Stimulated activated naive CD8-positive, alpha-beta T cell treated with anti-CD3 and anti-CD28 coated beads, Interleukin-15, amount 100 ng/mL, for 72 hours (primary cell): ENCODE measurements around the gene OSBPL3.

Experiments used
- ATAC-seq: fragments of 150-1000 bp; cut with Tn5 transposase; 2 replicates; pipeline ENCODE4 v1.10.0; 2021; ENCODE audit warnings: mild to moderate bottlenecking, moderate library complexity
- DNase-seq, 2 donors: peaks; one replicate each; pipeline ENCODE4 v3.0.0; 2021 to 2022
- H3K27ac Mint-ChIP-seq, 2 donors: one replicate each; pipeline ENCODE4 v1.8.0; 2022; ENCODE audit warnings: mild to moderate bottlenecking in 2 of 2, mixed read lengths in 2 of 2, moderate library complexity in 2 of 2
- H3K27me3 Mint-ChIP-seq: one replicate; pipeline ENCODE4 v1.8.0; 2022; ENCODE audit warnings: mixed read lengths
- H3K4me1 Mint-ChIP-seq: one replicate; pipeline ENCODE4 v1.8.0; 2022; ENCODE audit warnings: mild to moderate bottlenecking, mixed read lengths
- H3K4me3 Mint-ChIP-seq, 2 donors: one replicate each; pipeline ENCODE4 v1.8.0; 2022; ENCODE audit warnings: mild to moderate bottlenecking in 2 of 2, mixed read lengths in 2 of 2, moderate library complexity in 1 of 2
- H3K9me3 Mint-ChIP-seq, 2 donors: one replicate each; pipeline ENCODE4 v1.8.0; 2022; ENCODE audit warnings: mixed read lengths in 2 of 2

Gene OSBPL3

DNA sequence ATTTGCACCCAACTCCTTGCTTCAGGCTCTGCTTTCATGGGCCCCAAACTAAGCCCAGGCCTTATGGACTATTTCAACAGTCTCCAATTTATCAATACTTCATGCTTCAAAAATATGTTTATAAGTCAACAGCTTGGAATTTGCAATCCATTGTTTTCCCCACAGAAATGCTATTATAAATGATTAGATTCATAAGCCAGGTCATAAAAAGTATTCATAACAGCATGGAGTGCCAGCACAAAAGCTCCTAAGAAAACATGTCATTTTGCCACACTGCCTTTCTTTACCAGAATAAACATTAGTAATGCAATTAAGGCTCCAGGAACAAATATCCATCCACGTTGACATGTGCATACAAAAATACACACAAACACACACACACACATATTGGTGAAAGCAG lies 30.1 kb downstream of the OSBPL3 start:
- Mint-ChIP-seq H3K27ac (peak overlapping the region in 1 of 2 donors; percentile 76), H3K4me3 (no peak overlapping the region), H3K27me3 (no peaks in the 10 kb centered on the region), H3K9me3 (no peaks in the 10 kb centered on the region), H3K4me1 (peaks cover 67% of the 10 kb centered on the region)
- no peak for DNase-seq
- ATAC-seq: no peak

DNA sequence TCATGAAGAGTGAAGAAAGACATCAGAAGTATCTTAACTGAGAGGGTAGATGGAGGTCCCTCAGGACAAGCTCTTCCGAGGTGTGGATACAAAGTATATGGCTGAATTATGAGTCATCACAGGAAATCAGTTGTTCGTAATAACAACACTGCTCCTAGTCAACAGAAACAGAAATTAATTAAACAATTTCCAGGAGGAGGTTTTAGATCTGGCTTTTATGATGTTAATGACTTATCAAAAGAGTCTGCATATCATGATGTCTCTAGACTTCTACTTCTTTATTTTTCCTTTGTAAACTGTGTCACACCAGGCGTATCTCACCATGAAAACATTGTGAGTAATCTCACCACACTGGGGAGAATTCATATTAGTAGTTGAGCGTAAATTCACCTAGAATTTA lies 31.2 kb downstream of the OSBPL3 start:
- H3K9me3 Mint-ChIP-seq: no peaks in the 10 kb centered on the region
- DNase-seq (no peak), ATAC-seq (no peak)
- no peak overlapping the region for H3K4me3 Mint-ChIP-seq
- H3K27ac Mint-ChIP-seq: no peak overlapping the region
- peaks cover 61% of the 10 kb centered on the region for H3K4me1 Mint-ChIP-seq
- H3K27me3 Mint-ChIP-seq: no peaks in the 10 kb centered on the region

DNA sequence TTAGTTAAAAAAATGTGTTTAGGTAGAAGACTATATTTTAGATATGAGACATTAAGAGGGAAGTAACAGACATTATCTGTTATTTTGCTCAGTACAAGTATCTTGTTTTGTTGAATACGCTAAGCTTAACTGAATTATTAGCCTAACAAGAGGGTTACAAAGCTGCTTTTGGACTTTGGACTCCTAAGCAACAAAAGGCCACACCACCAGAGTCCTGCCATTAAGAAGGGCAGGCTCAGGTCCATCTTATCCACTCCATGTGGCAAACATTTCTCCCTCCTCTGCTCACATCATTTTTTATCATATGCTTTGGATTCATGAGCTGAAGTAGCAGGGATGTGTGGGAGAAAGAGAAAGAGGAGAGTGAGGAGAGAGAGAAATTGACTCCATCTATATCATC lies 33.5 kb downstream of the OSBPL3 start:
- Mint-ChIP-seq H3K27me3 (no peaks in the 10 kb centered on the region), H3K27ac (no peak overlapping the region), H3K4me3 (no peak overlapping the region), H3K4me1 (peaks cover 49% of the 10 kb centered on the region), H3K9me3 (no peaks in the 10 kb centered on the region)
- no peak for ATAC-seq
- DNase-seq: no peak

DNA sequence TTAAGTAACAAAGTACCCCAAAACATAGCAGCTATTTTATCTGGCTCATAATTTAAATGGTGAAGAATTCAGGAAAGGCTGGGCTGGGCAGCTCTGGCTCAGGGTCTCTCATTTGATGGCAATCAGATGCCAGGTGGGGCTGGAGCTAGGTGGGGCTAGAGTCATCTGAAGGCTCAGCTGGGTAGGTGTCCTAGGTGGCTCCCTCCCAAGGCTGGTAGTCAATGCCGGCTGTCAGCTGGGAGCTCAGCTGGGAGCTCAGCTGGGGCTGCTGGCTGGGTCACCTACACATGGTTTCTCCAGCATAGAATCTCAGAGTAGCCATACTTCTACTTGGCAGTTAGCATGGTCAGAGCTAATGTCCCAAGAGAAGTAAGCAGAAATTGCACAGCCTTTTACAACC lies 34.1 kb downstream of the OSBPL3 start:
- DNase-seq (no peak), ATAC-seq (no peak)
- Mint-ChIP-seq H3K27ac (no peak overlapping the region), H3K27me3 (no peaks in the 10 kb centered on the region), H3K4me1 (peaks cover 47% of the 10 kb centered on the region), H3K9me3 (no peaks in the 10 kb centered on the region), H3K4me3 (no peak overlapping the region)

DNA sequence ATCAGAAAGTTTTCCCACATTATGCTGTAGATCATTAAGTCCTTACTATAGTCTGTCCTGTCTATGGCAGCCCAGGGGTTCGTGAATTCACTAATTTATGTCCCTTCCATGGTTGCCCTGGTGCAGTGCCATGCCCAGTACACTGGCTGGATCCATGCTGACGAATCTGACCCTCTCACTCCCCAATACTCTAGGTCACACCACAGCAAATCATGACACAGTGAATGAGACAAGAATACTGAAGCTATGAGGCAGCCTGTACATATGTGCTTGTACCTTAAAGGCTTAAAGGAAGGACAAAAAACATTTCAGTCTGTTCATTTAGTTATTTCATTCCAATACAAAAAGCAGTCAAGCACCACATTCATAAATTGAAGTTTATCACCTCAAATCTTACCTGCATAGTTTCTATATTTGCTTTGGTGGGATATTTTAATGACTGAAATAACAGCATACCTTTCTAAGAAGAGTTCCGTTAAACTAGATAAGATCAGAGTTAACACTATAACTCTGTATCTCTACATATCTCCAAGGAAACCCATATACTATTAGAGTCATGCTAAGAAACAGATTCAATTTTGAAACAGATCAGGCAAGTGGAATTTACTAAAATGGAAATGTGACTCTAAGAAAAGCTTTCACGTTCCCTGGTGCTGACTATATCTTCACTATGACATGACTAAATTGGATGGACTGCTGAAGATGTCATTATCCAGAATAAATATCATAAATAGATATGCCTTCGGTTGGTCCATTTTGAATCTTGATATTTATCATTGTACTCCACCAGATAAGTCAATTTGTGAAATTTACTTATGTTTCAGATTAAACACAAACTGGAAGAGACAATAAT lies 36.7 kb downstream of the OSBPL3 start:
- Mint-ChIP-seq H3K4me1 (peaks cover 40% of the 10 kb centered on the region), H3K27me3 (no peaks in the 10 kb centered on the region), H3K9me3 (peaks cover 0 to 5% of the 10 kb centered on the region in 2 donors), H3K27ac (no peak overlapping the region), H3K4me3 (no peak overlapping the region)
- no peak for ATAC-seq
- no peak for DNase-seq

GRCh38 chr7:24942226-24942625 lies 37.8 kb downstream of the OSBPL3 start:
- Mint-ChIP-seq H3K4me1 (peaks cover 29% of the 10 kb centered on the region), H3K9me3 (peaks cover 0 to 10% of the 10 kb centered on the region in 2 donors), H3K4me3 (no peak overlapping the region), H3K27ac (no peak overlapping the region), H3K27me3 (no peaks in the 10 kb centered on the region)
- DNase-seq (no peak), ATAC-seq (no peak)

DNA sequence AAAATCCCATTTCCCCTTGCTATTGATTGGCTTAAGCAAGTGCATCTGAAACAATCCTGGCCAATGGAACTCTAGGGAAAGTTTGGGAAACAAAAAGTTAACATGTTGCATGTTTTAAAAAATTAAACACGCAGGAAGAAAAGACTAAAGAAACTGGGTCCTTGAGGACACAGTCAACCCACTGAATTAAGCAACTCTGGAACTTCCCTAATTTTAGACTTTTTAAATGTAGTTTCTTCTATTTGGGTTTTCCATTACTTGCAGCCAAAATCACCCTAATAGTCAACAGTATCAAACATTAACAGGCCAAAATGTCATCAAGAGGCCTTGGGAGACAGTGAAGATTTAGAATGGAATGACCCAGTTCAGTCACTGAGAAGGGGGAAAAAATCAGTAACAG lies 40.6 kb downstream of the OSBPL3 start:
- Mint-ChIP-seq H3K27ac (no peak overlapping the region), H3K27me3 (no peaks in the 10 kb centered on the region), H3K4me1 (peaks cover 26% of the 10 kb centered on the region), H3K4me3 (no peak overlapping the region), H3K9me3 (peaks cover 7 to 16% of the 10 kb centered on the region in 2 donors)
- no peak for ATAC-seq
- DNase-seq: no peak

DNA sequence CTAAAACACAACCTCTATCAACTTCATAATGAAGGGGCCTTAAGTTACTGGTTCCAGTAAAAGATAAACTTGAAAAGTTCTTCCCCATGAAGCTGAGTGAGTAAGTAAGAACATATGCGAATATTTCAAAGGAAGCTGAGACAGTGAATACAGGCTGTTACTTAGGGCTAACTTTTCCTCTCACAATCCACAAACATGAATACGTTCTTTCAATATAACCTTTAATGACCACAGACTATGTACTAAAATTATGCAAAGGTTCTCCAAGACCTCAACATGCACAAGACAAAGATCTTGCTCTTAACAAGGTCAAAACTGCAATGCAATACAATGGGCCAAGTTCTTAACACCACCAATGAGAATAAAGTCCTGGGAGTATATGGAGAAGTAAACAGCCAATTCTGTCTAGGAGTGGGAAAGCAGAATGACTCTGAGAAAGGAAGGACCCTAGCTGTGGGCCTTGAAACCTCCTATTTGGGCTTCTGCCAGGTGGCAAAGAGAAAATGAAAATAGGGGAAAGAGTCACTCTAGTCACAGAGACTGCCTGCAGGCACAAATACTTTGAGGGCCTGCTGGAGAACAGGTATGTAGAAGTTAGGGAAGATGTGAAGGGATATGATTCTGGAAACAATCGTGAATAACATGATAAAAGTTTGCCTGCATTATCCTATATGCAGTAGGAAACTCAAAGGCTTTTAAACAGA lies 43.7 kb downstream of the OSBPL3 start:
- DNase-seq (no peak), ATAC-seq (no peak)
- H3K4me3 Mint-ChIP-seq: peak overlapping the region in 1 of 2 donors; percentile 6
- H3K27me3 Mint-ChIP-seq: no peaks in the 10 kb centered on the region
- H3K27ac Mint-ChIP-seq: no peak overlapping the region
- H3K4me1 Mint-ChIP-seq: peaks cover 48% of the 10 kb centered on the region
- H3K9me3 Mint-ChIP-seq: peaks cover 7 to 16% of the 10 kb centered on the region in 2 donors

- Mint-ChIP-seq H3K27me3 (no peaks in the 10 kb centered on the region), H3K4me3 (no peak overlapping the region), H3K4me1 (peaks cover 44% of the 10 kb centered on the region), H3K27ac (no peak overlapping the region), H3K9me3 (peaks cover 7 to 10% of the 10 kb centered on the region in 2 donors)
- ATAC-seq (no peak), DNase-seq (no peak)
Observed at GRCh38 chr7:24933298-24933697, 46.7 kb downstream of the OSBPL3 start.

GRCh38 chr7:24932815-24933214 lies 47.2 kb downstream of the OSBPL3 start:
- DNase-seq: no peak
- Mint-ChIP-seq H3K27ac (no peak overlapping the region), H3K4me1 (peaks cover 49% of the 10 kb centered on the region), H3K9me3 (peaks cover 7 to 10% of the 10 kb centered on the region in 2 donors), H3K27me3 (no peaks in the 10 kb centered on the region), H3K4me3 (no peak overlapping the region)
- no peak for ATAC-seq

GRCh38 chr7:24932389-24932788 lies 47.6 kb downstream of the OSBPL3 start:
- Mint-ChIP-seq H3K4me1 (peaks cover 51% of the 10 kb centered on the region), H3K9me3 (peaks cover 6 to 7% of the 10 kb centered on the region in 2 donors), H3K27me3 (no peaks in the 10 kb centered on the region), H3K27ac (peak overlapping the region in 1 of 2 donors; percentile 75), H3K4me3 (no peak overlapping the region)
- ATAC-seq: no peak
- no peak for DNase-seq

- H3K27me3 Mint-ChIP-seq: no peaks in the 10 kb centered on the region
- DNase-seq (no peak), ATAC-seq (no peak)
- peaks cover 5 to 6% of the 10 kb centered on the region in 2 donors for H3K9me3 Mint-ChIP-seq
- peaks cover 50% of the 10 kb centered on the region for H3K4me1 Mint-ChIP-seq
- no peak overlapping the region for H3K27ac Mint-ChIP-seq
- no peak overlapping the region for H3K4me3 Mint-ChIP-seq
Observed at GRCh38 chr7:24931844-24932243, 48.1 kb downstream of the OSBPL3 start.

- ATAC-seq (no peak), DNase-seq (no peak)
- Mint-ChIP-seq H3K27ac (no peak overlapping the region), H3K9me3 (no peaks in the 10 kb centered on the region), H3K27me3 (no peaks in the 10 kb centered on the region), H3K4me3 (no peak overlapping the region), H3K4me1 (peaks cover 49% of the 10 kb centered on the region)
Observed at GRCh38 chr7:24930856-24931255, 49.1 kb downstream of the OSBPL3 start.

DNA sequence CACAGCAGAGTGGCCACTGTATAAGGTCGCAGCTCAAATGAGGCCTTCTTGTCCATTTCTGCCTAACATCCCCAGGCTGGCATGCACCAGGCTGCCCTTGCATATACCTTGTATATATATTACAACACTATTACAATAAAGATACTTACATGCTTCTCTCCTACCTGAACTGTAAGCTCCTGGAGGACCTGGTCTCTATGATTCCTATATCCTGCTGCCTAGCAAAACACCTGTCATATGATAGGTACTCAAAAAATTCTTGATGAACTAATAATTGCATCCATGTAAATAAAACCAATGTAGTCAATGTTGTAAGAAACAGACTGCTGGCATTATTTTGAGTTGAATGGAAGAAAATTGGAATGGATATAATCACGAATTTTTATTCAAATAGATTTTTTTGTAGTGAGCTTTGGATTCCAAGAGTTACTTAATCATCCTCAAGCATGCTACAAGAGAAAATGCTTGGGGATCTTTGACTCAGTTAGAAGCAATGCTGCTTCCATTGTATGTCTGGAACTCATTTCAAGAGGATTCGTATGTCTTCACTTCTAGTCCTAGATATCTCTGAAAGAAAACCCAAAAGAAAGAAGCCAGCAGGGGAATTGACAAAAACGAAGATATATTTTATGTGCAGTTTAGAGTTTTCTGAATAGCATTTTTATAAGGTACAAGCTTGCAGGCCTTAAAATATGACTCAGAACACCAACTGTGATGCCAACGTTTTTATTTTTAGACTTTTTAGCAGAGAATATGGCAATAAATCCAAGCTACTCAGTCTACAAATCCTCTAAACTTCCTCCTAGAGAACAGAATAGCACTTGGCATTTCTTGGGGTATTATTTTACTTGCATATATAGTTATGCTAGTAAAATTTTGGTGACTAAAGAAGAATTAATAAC lies 53.1 kb downstream of the OSBPL3 start:
- ATAC-seq: no peak
- H3K27ac Mint-ChIP-seq: no peak overlapping the region
- peaks cover 61% of the 10 kb centered on the region for H3K4me1 Mint-ChIP-seq
- no peaks in the 10 kb centered on the region for H3K9me3 Mint-ChIP-seq
- no peak overlapping the region for H3K4me3 Mint-ChIP-seq
- H3K27me3 Mint-ChIP-seq: no peaks in the 10 kb centered on the region
- no peak for DNase-seq

- no peaks in the 10 kb centered on the region for H3K9me3 Mint-ChIP-seq
- peaks cover 70% of the 10 kb centered on the region for H3K4me1 Mint-ChIP-seq
- H3K27ac Mint-ChIP-seq: no peak overlapping the region
- no peaks in the 10 kb centered on the region for H3K27me3 Mint-ChIP-seq
- DNase-seq: no peak
- peak overlapping the region in 1 of 2 donors; percentile 15 for H3K4me3 Mint-ChIP-seq
- no peak for ATAC-seq
Observed at GRCh38 chr7:24924375-24924774, 55.6 kb downstream of the OSBPL3 start.
